K562 (cell line): ENCODE data around the gene CLIC5. TPM values are rescaled to one million over a fixed set of nuclear protein-coding genes. Genes with fewer than 3 reads are reported as not detected.

ENCODE experiments used
- ATAC-seq: fragments of 200-7000 bp; cut with Tn5 transposase; 3 replicates; pipeline ENCODE4 v1.9.1; 2020; ENCODE audit warnings: moderate library complexity
- BruUV-seq: library from RNA; stranded (reverse); fragments of 400-500 nt; replicated peaks from 2 replicates; lab custom pipeline; 2021; lab: Mats Ljungman, UMichigan
- CTCF ChIA-PET: fragments of 300-600 bp; formaldehyde crosslinking; extraction: SDS; loops from one replicate; lab custom pipeline; 2021; ENCODE audit warnings: low intra/inter-chr PET ratio; lab: Yijun Ruan, JAX
- POLR2A ChIA-PET: fragments of 300-600, 350-650 bp; sonication (Branson Sonifier 250); formaldehyde crosslinking; extraction: SDS; loops from one replicate; lab custom pipeline; 2021; ENCODE audit warnings: antibody characterized with exemption, inconsistent platforms; lab: Yijun Ruan, JAX
- DNase-seq, 4 experiments: peaks; one replicate each; pipeline versions ENCODE4 v3.0.0 to v3.0.0-alpha.2; 2011 to 2018; ENCODE audit warnings: low spot score in 3 of 4, mixed read lengths in 3 of 4; ENCODE audit errors: extremely low read depth in 1 of 4
- FAIRE-seq: peaks from 2 replicates; lab custom pipeline; 2011; peaks lifted over from hg19 to GRCh38; lab: Jason Lieb, UNC
- H2AFZ ChIP-seq: 2 replicates; pipeline ENCODE4 v1.6.0; 2011; ENCODE audit warnings: low read depth, low read length, control low read depth, inconsistent platforms
- H3K27ac ChIP-seq: fragments of 200-600 bp; 3 replicates; pipeline ENCODE4 v1.8.0; 2011; ENCODE audit warnings: low read depth, mild to moderate bottlenecking, control low read depth, inconsistent platforms, low read length, moderate library complexity, mixed read lengths; ENCODE audit errors: extremely low read depth
- H3K27me3 ChIP-seq, 2 experiments: fragments of 300-600 bp in 1 of 2; 2 replicates in 1 of 2; 3 replicates in 1 of 2; pipeline versions ENCODE4 v1.6.0 to v1.8.0; 2011; ENCODE audit warnings: inconsistent platforms in 2 of 2, low read length in 2 of 2, mild to moderate bottlenecking in 1 of 2, mixed read lengths in 1 of 2, moderate library complexity in 1 of 2; ENCODE audit not compliant: control insufficient read depth in 2 of 2, insufficient read depth in 2 of 2
- H3K36me3 ChIP-seq: fragments of 300-600 bp; 3 replicates; pipeline ENCODE4 v1.8.0; 2011; ENCODE audit warnings: mild to moderate bottlenecking, low read length, inconsistent platforms; ENCODE audit not compliant: control insufficient read depth, insufficient read depth
- H3K4me1 ChIP-seq, 2 experiments: fragments of 200-600 bp in 1 of 2; replicated peaks in 1 of 2; 2 replicates in 1 of 2; 3 replicates in 1 of 2; pipeline versions ENCODE4 v1.5.1 to v1.8.0; 2011; ENCODE audit warnings: inconsistent platforms in 2 of 2, low read length in 2 of 2, mild to moderate bottlenecking in 1 of 2, mixed read lengths in 1 of 2, moderate library complexity in 1 of 2; ENCODE audit not compliant: control insufficient read depth in 2 of 2, insufficient read depth in 2 of 2
- H3K4me2 ChIP-seq: 2 replicates; pipeline ENCODE4 v1.6.1; 2011; ENCODE audit warnings: low read length, control low read depth, inconsistent platforms, mixed read lengths; ENCODE audit not compliant: insufficient read depth
- H3K4me3 ChIP-seq: fragments of 200-600 bp; sonication (generic), shearing (Covaris generic); 2 replicates; pipeline ENCODE4 v1.5.1; 2016; ENCODE audit warnings: control low read depth, inconsistent platforms
- H3K79me2 ChIP-seq: fragments of 200-600 bp; 3 replicates; pipeline ENCODE4 v1.8.0; 2011; ENCODE audit warnings: low read length, inconsistent platforms; ENCODE audit not compliant: control insufficient read depth, insufficient read depth
- H3K9ac ChIP-seq, 2 experiments: 2 replicates each; pipeline versions ENCODE4 v1.6.0 to v1.6.1; 2011; ENCODE audit warnings: low read depth in 2 of 2, low read length in 2 of 2, control low read depth in 1 of 2, inconsistent platforms in 1 of 2, mild to moderate bottlenecking in 1 of 2, mixed read lengths in 1 of 2; ENCODE audit not compliant: insufficient read depth in 1 of 2
- H3K9me1 ChIP-seq: one replicate; pipeline ENCODE4 v1.6.0; 2011; ENCODE audit warnings: inconsistent platforms, mild to moderate bottlenecking, low read length, moderate library complexity; ENCODE audit not compliant: control insufficient read depth, insufficient read depth
- H3K9me3 ChIP-seq: replicated peaks from 2 replicates; pipeline ENCODE4 v1.5.1; 2011; ENCODE audit warnings: low read depth, low read length, inconsistent platforms; ENCODE audit not compliant: control insufficient read depth, insufficient read depth
- H4K20me1 ChIP-seq: replicated peaks from 2 replicates; pipeline ENCODE4 v1.6.1; 2011; ENCODE audit warnings: low read length, inconsistent platforms, mixed read lengths; ENCODE audit not compliant: control insufficient read depth, insufficient read depth
- CBFA2T3 ChIP-seq: fragments of 450-650 bp; IDR thresholded peaks from 2 replicates; pipeline ENCODE4 v1.6.1; 2017
- CBX3 ChIP-seq, 2 experiments: IDR thresholded peaks; 1 replicate in 1 of 2; 2 replicates in 1 of 2; pipeline ENCODE4 v1.6.1; 2012; ENCODE audit warnings: inconsistent platforms in 2 of 2, low read length in 2 of 2, borderline replicate concordance in 1 of 2, control low read depth in 1 of 2
- CHCHD3 ChIP-seq: fragments of 250-450 bp; sonication (Bioruptor Pico); IDR thresholded peaks from 2 replicates; pipeline ENCODE4 v2.1.2; 2022; ENCODE audit warnings: mild to moderate bottlenecking
- HIVEP1 ChIP-seq: fragments of 250-450 bp; sonication (Bioruptor Pico); IDR thresholded peaks from 2 replicates; pipeline ENCODE4 v1.4.0; 2020; ENCODE audit warnings: mild to moderate bottlenecking
- MAFF ChIP-seq: IDR thresholded peaks from 2 replicates; pipeline ENCODE4 v1.6.1; 2012; ENCODE audit warnings: low read length, improper control_type of control experiment
- NCOA2 ChIP-seq, 2 experiments: fragments of 450-650 bp; IDR thresholded peaks; 2 replicates each; pipeline ENCODE4 v1.6.1; 2018; ENCODE audit warnings: mild to moderate bottlenecking in 2 of 2, moderate library complexity in 1 of 2; ENCODE audit not compliant: partially characterized antibody in 2 of 2
- NFE2L1 ChIP-seq: fragments of 450-650 bp; IDR thresholded peaks from 2 replicates; pipeline ENCODE4 v1.6.1; 2016; ENCODE audit warnings: missing genetic modification characterization, low read depth, mild to moderate bottlenecking, missing compliant biosample characterization, moderate library complexity, borderline replicate concordance
- NR1H2 ChIP-seq: sonication (generic); formaldehyde crosslinking; IDR thresholded peaks from 2 replicates; pipeline ENCODE4 v1.4.0; 2020; ENCODE audit warnings: mild to moderate bottlenecking, missing genetic modification reagents
- POLR2A ChIP-seq: fragments of 450-650 bp; conservative IDR thresholded peaks from 2 replicates; pipeline ENCODE4 v1.6.1; 2016
- SMARCA5 ChIP-seq: fragments of 450-650 bp; IDR thresholded peaks from 2 replicates; pipeline ENCODE4 v1.6.1; 2016
- TARDBP ChIP-seq: fragments of 450-650 bp; IDR thresholded peaks from 2 replicates; pipeline ENCODE4 v1.6.1; 2016
- WGBS: fragments of 100-300 bp; shearing (Covaris generic); methylation state at CpG from one replicate; pipeline ENCODE4 v1.1.6; 2016; ENCODE audit warnings: low coverage, mixed read lengths; ENCODE audit not compliant: insufficient coverage; ENCODE audit errors: missing lambda C conversion rate; 5-methylcytosine and 5-hydroxymethylcytosine counted together
- in situ Hi-C: fragments of 300-500 bp; cut with MboI; formaldehyde crosslinking; loops from 4 replicates; pipeline ENCODE4 v1.15.0; 2018; ENCODE audit warnings: inconsistent platforms, mixed read lengths
- intact Hi-C: fragments of 100-400 bp; cut with micrococcal nuclease; formaldehyde crosslinking; loops from 2 replicates; pipeline ENCODE4 v1.14.2; 2022
- polyA plus RNA-seq, 8 experiments: library from polyadenylated mRNA; depleted of rRNA in 4 of 8; stranded (reverse) in 5 of 8; unstranded in 3 of 8; fragments of >200 nt; fragmentation: Nextera tagmentation in 2 of 8; fragmentation: Illumina TruSeq in 1 of 8; extraction: Ambion mirVana in 2 of 8; extraction: Trizol in 1 of 8; gene quantifications; 2 replicates each; pipeline versions ENCODE4 v1.2.1 to v1.2.3, GENCODE V29; 2011 to 2014; ENCODE audit warnings: inconsistent platforms in 1 of 8, missing spikeins in 1 of 8
- total RNA-seq, 7 experiments: library from RNA; depleted of rRNA in 6 of 7; stranded (reverse); fragments of >200 nt in 6 of 7; fragmentation: Illumina TruSeq in 2 of 7; extraction: Trizol in 2 of 7; gene quantifications; 2 replicates each; pipeline versions ENCODE4 v1.2.1 to v1.2.3, GENCODE V29; 2011 to 2021; ENCODE audit warnings: low replicate concordance in 1 of 7
- TF ChIP-seq, protein P1 (sequence below): sonication (generic); formaldehyde crosslinking; IDR thresholded peaks from 2 replicates; pipeline ENCODE4 v1.8.1; 2022; ENCODE audit warnings: missing genetic modification reagents
- TF ChIP-seq, protein P2 (sequence below): IDR thresholded peaks from 3 replicates; pipeline ENCODE4 v1.6.1; 2011; ENCODE audit warnings: borderline replicate concordance, mild to moderate bottlenecking, moderate library complexity; ENCODE audit not compliant: insufficient read length; ENCODE audit errors: extremely low read depth
- TF ChIP-seq, protein P3 (sequence below): sonication (generic); formaldehyde crosslinking; IDR thresholded peaks from 2 replicates; pipeline ENCODE4 v1.8.1; 2023; ENCODE audit warnings: missing genetic modification reagents, mild to moderate bottlenecking, borderline replicate concordance

Gene CLIC5
- total and polyA plus RNA-seq, 9 of the 15 experiments (the other 6 are each of a cell fraction or from before 2014, with no cell fraction given), result 0.31 TPM; not detected in 8

DNA sequence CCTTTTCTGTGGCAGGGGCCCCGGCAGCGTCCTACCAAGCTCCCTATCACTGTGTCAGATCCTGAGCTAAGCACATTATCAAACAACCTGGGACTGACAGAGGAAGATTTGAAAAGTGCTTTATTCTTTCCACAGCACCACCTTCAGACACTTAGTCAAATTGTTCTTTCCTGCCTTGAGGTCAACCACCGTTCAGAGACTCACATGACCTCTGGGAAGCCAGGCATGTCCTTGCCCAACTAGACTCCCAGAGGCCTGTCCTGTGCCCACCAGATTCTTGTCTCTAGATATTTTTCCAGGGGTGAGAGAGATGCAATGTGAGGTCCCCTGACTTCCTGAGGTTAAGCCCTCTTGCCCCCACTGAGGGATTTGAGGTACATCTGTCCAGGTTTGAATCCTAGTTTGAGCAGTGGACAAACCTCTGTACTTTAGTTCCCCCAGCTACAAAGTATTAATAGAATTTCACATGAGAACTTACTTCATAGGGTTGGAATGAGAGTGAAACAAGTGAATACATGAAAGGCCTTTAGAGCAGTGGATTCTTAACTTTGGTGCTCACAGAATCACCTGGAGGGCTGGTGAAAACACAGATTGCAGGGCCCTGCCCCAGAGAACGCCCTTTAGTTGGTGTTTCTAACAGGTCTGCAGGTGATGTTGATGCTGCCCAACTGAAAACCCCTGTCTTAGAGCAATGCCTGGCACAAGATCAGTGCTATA, 179.8 kb downstream of the CLIC5 start:
- Histone ChIP-seq H2AFZ (no peak overlapping the region), H3K79me2 (no peaks in the 10 kb centered on the region), H3K9me3 (no peaks in the 10 kb centered on the region; the same call in 1 of the 2 replicates), H3K27ac (no peak overlapping the region), H3K4me3 (no peak overlapping the region), H3K27me3 (peaks cover 14 to 28% of the 10 kb centered on the region in 2 experiments; a peak in 4 of 5 replicates), H3K4me1 (no peaks in the 10 kb centered on the region; a peak in 3 of 5 replicates), H4K20me1 (no peaks in the 10 kb centered on the region; the same call in 1 of the 2 replicates), H3K9me1 (no peaks in the 10 kb centered on the region), H3K4me2 (no peak overlapping the region), H3K9ac (no peak overlapping the region), H3K36me3 (no peaks in the 10 kb centered on the region)
- ChIA-PET CTCF (no interaction called here), POLR2A (interaction anchor here (0.5 kb wide), 1 partner anchor 53 kb away, joined by 3 read pairs; no protein-coding TSS in a partner anchor)
- in situ Hi-C loops (no loop called here), intact Hi-C loops (no loop called here)
- no peak for DNase-seq
- BruUV-seq, result no TSS peak
- TF ChIP-seq NFE2L1 (tag) (no peak), TARDBP (no peak), NR1H2 (CRISPR knock-in tag) (no peak), CBFA2T3 (no peak), CBX3 (IDR thresholded peaks at IDR 0.05; ENCODE audit: borderline replicate concordance in 1 of 2, low read length in 2 of 2) (no peak), SMARCA5 (no peak), MAFF (no peak), POLR2A (no peak), HIVEP1 (no peak), NCOA2 (IDR thresholded peaks at IDR 0.05; ENCODE audit: partially characterized antibody in 2 of 2) (no peak), CHCHD3 (CRISPR knock-in tag) (no peak)
- TF ChIP-seq, protein P1, sequence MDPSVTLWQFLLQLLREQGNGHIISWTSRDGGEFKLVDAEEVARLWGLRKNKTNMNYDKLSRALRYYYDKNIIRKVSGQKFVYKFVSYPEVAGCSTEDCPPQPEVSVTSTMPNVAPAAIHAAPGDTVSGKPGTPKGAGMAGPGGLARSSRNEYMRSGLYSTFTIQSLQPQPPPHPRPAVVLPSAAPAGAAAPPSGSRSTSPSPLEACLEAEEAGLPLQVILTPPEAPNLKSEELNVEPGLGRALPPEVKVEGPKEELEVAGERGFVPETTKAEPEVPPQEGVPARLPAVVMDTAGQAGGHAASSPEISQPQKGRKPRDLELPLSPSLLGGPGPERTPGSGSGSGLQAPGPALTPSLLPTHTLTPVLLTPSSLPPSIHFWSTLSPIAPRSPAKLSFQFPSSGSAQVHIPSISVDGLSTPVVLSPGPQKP (CRISPR knock-in tag), result no peak
- TF ChIP-seq, protein P2, sequence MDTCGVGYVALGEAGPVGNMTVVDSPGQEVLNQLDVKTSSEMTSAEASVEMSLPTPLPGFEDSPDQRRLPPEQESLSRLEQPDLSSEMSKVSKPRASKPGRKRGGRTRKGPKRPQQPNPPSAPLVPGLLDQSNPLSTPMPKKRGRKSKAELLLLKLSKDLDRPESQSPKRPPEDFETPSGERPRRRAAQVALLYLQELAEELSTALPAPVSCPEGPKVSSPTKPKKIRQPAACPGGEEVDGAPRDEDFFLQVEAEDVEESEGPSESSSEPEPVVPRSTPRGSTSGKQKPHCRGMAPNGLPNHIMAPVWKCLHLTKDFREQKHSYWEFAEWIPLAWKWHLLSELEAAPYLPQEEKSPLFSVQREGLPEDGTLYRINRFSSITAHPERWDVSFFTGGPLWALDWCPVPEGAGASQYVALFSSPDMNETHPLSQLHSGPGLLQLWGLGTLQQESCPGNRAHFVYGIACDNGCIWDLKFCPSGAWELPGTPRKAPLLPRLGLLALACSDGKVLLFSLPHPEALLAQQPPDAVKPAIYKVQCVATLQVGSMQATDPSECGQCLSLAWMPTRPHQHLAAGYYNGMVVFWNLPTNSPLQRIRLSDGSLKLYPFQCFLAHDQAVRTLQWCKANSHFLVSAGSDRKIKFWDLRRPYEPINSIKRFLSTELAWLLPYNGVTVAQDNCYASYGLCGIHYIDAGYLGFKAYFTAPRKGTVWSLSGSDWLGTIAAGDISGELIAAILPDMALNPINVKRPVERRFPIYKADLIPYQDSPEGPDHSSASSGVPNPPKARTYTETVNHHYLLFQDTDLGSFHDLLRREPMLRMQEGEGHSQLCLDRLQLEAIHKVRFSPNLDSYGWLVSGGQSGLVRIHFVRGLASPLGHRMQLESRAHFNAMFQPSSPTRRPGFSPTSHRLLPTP, result no peak
- TF ChIP-seq, protein P3, sequence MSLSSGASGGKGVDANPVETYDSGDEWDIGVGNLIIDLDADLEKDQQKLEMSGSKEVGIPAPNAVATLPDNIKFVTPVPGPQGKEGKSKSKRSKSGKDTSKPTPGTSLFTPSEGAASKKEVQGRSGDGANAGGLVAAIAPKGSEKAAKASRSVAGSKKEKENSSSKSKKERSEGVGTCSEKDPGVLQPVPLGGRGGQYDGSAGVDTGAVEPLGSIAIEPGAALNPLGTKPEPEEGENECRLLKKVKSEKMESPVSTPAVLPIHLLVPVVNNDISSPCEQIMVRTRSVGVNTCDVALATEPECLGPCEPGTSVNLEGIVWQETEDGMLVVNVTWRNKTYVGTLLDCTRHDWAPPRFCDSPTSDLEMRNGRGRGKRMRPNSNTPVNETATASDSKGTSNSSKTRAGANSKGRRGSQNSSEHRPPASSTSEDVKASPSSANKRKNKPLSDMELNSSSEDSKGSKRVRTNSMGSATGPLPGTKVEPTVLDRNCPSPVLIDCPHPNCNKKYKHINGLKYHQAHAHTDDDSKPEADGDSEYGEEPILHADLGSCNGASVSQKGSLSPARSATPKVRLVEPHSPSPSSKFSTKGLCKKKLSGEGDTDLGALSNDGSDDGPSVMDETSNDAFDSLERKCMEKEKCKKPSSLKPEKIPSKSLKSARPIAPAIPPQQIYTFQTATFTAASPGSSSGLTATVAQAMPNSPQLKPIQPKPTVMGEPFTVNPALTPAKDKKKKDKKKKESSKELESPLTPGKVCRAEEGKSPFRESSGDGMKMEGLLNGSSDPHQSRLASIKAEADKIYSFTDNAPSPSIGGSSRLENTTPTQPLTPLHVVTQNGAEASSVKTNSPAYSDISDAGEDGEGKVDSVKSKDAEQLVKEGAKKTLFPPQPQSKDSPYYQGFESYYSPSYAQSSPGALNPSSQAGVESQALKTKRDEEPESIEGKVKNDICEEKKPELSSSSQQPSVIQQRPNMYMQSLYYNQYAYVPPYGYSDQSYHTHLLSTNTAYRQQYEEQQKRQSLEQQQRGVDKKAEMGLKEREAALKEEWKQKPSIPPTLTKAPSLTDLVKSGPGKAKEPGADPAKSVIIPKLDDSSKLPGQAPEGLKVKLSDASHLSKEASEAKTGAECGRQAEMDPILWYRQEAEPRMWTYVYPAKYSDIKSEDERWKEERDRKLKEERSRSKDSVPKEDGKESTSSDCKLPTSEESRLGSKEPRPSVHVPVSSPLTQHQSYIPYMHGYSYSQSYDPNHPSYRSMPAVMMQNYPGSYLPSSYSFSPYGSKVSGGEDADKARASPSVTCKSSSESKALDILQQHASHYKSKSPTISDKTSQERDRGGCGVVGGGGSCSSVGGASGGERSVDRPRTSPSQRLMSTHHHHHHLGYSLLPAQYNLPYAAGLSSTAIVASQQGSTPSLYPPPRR (CRISPR knock-in tag), result no peak
- no peak for FAIRE-seq
- no peak for ATAC-seq
- 0% methylated on average over 4 of the region's 4 CpGs for WGBS
